Stimulated activated CD4-positive, alpha-beta T cell treated with anti-CD3 and anti-CD28 coated beads, Interleukin-12 subunit alpha, Interleukin-12 subunit beta, amount 100 ng/mL, for 24 hours (primary cell): ENCODE data around the gene PPIL6.

Experiments used
- DNase-seq, 2 experiments: peaks; one replicate each; pipeline ENCODE4 v3.0.0-alpha.2; 2020; ENCODE audit warnings: low read depth in 2 of 2

Gene PPIL6

GRCh38 chr6:109449064-109449794, 8.8 kb upstream of the PPIL6 start:
- DNase-seq: no peak

DNA sequence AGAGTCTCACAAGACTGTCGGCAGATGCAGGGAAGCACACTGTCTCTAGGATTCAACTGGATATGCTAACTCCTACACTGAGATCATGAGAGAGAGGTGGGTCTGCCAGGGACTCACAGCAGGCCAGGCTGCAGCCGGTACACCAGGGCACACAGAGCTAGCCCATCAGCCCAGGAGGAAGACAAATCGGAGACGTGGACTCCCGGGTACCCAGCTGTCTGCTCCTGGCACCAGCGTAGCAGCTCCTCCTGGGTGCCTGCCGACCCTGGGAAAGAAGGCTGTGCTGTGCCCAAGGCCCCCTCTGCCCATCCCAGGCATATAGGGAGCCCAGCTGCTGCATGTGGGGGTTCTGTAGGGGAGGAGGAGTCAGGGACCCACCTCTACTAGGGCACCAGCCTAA, 8.2 kb upstream of the PPIL6 start:
- DNase-seq: no peak

- no peak for DNase-seq
These were observed 7.6 kb upstream of the PPIL6 start for GRCh38 chr6:109447878-109448555.

DNA sequence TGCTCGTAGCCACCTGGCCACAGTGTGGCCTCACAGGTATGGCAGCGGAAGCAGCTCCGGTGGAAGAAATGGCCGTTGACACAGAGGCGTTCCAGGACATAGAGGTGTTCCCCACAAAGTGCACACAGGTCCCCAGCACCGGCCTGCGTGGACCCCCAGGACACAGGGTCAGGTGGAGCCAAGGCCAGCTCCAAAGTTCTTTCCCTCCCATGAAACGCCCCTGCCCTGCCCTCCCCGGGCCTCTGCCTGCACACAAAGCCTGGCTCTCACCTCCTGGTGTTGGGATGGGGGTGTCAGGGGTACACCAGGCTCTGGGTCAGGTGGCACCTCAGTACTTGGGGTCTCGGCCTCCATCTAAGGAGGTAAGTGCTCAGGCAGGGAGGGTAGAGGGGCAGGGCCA, 6.7 kb upstream of the PPIL6 start:
- no peak for DNase-seq

DNA sequence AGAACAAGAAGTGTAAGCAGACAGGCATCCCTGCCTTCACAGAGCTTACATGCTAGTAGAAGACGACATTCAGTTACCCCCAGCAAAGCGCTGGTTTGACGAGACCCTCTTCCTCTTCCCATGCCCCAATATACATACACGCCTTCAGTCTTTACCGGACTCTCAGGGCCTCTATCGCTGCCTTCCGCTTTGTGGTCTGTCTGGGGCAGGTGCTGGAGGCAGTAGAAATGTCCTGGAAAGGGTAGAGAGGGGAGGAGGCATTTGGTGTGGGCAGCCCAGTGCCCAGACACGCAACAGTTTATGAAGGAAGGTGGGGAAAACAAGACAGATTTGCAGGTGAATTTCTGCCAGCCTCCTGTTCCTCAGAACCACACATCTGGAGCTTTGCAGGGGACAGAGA, 6.1 kb upstream of the PPIL6 start:
- no peak for DNase-seq

DNA sequence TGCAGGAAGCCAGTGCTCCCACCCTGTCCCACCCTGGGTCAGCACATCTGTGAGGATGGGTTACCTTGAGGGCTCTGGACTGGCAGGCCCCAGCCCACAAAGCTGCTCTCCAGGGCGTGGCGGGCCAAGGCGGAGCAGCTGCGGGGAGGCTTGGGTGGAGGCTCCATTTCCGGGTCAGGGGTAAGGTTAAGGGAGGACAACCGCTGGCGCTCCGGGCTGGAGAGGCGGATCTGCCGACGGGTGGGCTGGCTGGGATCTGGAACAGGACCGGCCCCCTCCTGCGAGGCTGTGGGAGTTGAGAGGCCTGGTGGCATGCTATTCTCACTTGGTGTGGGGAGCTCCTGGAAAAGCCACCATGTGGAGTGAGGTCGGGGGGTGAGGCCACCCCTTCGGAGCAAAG, 5.6 kb upstream of the PPIL6 start:
- DNase-seq: no peak

- no peak for DNase-seq
These were observed 5.0 kb upstream of the PPIL6 start for GRCh38 chr6:109445382-109445781.

- DNase-seq: no peak
These were observed 3.1 kb upstream of the PPIL6 start for GRCh38 chr6:109443425-109443950.

DNA sequence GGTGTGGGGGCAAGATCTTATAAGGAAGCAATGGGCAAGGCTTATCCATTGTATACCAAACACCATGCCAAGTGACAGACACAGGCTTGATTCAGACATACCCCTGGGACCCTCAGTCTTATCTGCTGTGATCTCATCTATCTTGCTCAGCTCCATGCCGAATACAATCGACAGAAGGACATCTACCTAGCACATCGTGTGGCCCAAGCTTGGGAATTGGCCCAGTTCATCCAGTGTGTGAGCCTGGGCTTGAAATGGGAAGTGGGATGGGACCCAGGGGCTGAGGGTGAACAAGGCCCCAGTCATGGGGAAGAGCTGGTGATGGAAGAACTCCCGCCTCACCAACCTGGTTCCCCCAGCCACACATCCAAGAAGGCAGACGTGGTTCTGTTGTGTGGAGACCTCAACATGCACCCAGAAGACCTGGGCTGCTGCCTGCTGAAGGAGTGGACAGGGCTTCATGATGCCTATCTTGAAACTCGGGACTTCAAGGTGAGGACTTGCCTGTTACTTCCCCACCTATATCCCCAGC, 2.0 kb upstream of the PPIL6 start:
- no peak for DNase-seq

- peak in 1 of 2 experiments; percentile 31 for DNase-seq
These were observed 815 bp upstream of the PPIL6 start for GRCh38 chr6:109441069-109441816.

DNA sequence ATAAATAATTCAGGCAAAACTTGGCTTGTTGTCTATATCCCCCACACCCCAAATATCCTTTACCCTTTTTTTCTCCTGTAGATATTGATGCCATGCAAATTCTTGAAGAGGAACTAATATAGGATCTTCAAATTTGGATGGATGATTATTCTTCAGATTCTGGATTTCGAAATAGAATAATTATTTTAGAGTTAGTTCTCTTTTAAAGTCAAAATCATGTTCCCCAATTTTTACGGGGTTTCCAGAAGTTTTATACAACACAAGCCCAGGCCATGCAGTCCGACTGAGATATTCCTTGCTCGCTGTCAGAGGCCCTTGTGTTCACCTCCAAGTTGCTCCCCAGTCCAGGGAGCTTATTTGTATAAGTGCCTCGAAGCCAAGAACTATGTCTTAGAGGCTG, 4.4 kb downstream of the PPIL6 start:
- no peak for DNase-seq

DNA sequence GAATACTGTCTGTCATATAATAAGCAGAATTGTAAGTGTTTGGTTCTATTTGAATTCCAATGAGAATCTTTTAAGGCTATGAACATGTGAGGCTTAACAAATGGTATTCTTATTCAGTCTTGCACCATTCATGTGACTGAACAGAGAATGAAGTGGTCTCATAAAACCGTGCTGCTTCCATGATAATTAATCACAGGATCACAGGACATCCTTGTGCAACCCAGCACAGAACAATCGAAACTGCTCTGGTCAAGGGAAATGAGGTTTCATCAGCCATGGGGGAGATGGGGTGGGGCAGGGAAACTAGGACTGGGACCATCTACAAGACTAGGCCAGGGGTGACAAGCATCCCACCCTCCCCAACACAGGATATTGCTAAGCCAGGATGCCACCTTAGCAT, 6.0 kb downstream of the PPIL6 start:
- no peak for DNase-seq

GRCh38 chr6:109429496-109429895, 10.9 kb downstream of the PPIL6 start:
- no peak for DNase-seq

DNA sequence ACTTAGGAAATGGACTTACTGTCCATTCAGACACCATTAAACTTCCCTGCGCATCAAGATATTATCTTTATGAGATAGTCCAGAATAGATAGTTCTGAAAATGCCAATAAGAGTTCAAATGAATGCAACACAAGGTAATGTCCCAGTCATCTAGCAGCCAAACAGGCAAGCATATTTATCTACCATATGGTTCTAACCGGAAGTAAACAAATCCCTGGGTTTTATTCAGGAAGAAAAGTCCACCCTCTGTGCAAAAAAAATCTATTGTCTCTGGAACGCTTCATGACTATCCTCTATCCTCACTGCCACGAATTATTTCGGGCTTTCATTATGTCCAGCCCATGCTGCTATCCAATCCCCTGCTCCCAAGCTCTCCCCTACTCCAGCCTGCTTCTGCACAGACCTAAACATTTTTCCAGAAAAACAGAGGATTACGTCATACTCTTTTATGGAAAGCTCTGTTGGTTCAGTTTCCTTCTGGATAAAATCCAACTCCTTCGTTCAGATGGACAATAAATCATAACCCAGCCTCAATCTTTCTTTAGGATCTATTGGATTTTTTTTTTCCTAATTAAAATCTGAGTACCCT, 11.4 kb downstream of the PPIL6 start:
- no peak for DNase-seq

DNA sequence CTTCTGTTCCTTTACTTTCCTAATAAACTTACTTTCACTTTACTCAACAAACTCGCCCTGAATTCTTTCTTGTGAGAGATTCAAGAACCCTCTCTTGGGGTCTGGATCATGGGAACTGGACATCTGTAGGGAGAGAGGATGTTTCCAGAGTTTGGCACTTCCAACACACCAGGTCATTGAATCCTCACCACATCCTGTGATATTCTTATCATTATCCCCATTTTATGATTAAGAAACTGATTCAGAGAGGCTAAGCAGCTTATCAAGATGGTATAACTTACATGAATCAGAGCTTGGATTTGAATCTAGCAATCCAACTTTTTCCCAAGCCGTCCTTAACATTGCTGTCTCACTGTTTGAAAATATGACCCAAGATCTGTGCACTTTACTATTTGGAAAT, 15.5 kb downstream of the PPIL6 start:
- no peak for DNase-seq

DNA sequence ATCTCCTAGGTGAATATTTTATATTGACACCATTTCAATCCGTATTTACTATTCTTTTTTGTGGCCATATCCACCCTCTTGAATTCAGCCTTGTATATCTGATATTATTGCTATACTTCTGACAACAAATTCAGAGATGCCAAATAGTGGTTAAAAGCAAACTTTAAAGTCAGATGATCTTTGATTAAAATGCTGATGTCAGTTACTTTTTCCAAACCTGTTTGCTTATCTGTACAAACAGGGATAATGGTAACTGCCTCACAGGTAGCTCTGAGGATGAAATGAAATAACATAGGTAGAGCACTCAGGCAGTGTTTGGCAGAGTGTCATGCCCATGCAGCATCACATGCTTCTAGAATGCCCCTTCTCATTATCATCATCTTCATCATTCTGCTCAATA, 19.2 kb downstream of the PPIL6 start:
- DNase-seq: no peak

GRCh38 chr6:109420751-109421150, 19.7 kb downstream of the PPIL6 start:
- no peak for DNase-seq

DNA sequence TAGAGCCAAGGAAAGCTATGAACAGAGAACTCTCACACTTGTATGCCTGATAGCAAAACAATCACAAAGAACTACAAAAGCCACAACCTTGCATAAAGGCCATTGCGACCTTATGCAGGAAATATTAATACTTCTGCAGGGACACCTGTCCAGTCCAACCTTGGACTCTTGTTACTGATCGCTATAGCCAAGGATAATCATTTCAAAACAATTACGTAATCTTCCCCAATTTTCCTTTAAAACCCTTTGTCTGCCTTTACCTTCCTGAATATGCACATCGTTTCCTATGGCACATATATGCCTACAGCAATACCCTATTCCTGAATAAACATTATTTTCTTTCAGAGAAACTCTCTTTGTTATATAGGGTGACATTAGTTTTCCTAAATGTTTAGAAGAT, 22.8 kb downstream of the PPIL6 start:
- no peak for DNase-seq

DNA sequence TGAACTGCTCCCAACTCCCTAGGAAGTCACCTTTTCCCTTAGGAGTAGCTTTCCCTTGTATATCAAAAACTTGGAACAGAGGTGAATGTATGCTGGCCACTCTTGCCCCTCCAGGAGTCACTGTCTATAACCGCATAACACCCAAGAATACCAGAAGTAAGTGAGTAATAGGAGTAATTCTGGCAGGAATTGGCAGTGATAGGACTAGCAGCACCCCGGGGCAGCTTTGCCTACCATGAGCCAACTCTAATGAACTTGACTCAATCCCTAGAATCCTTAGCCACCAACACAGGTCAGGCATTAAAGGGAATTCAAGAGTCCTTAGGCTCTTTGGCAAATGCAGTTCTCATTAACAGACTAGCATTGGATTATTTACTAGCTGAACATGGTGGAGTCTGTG, 29.4 kb downstream of the PPIL6 start:
- DNase-seq: no peak

DNA sequence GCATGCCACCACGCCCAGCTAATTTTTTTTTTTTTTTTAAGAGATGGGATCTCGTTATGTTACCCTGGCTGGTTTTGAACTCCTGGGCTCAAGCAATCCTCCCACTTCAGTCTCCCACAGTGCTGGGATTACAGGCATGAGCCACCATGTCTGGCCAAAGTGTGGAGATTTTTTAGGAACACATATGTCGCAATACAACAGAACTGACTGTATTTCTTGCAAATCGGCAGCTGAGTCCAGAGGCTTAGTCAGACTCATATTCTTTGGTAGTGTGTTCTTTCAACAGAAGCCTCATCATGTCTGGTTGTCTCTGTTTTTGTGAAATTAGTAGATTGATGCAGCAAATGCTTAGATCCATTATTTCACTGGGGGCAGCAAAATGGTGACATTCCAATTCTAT, 34.2 kb downstream of the PPIL6 start:
- DNase-seq: no peak

DNA sequence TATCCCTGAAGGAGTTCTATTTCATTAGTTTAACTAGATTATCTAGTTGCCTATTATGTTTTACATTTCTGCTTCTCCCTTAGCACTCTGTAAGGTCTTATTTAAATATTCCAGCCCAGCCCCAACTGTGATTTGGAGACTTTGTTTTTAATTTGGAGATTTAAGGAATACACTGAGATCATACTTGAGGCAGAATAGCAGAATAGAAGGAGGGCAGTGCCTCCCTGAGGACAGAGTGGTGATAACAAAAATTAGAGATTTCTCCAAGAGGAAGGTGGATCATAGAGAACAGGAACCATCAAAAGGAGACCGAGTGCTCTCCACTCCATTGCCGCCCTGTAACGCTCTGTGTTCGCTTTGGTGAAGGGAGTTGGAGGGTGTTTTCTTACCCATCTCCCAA, 43.4 kb downstream of the PPIL6 start:
- no peak for DNase-seq
